Activated T-helper 17 cell treated with anti-CD3 and anti-CD28 coated beads, Interleukin-2, amount 50 U/mL, for 72 hours (primary cell): ENCODE measurements around the gene SEC22A. TPM values are rescaled to one million over a fixed set of nuclear protein-coding genes. Genes with fewer than 3 reads are reported as not detected.

Source experiments
- ATAC-seq: fragments of 150-1000 bp; cut with Tn5 transposase; replicated peaks from 2 replicates; pipeline ENCODE4 v1.10.0; 2021; ENCODE audit warnings: mild to moderate bottlenecking, moderate library complexity
- H3K27ac Mint-ChIP-seq: one replicate; pipeline ENCODE4 v1.8.0; 2022; ENCODE audit warnings: mixed read lengths
- H3K27me3 Mint-ChIP-seq: one replicate; pipeline ENCODE4 v1.8.0; 2022; ENCODE audit warnings: mixed read lengths
- H3K36me3 Mint-ChIP-seq: one replicate; pipeline ENCODE4 v1.8.0; 2022; ENCODE audit warnings: low read depth, mild to moderate bottlenecking, mixed read lengths
- H3K4me1 Mint-ChIP-seq: one replicate; pipeline ENCODE4 v1.8.0; 2022; ENCODE audit warnings: mixed read lengths
- H3K4me3 Mint-ChIP-seq: one replicate; pipeline ENCODE4 v1.8.0; 2022; ENCODE audit warnings: mild to moderate bottlenecking, mixed read lengths
- H3K9me3 Mint-ChIP-seq: one replicate; pipeline ENCODE4 v1.8.0; 2022; ENCODE audit warnings: mixed read lengths
- total RNA-seq, 2 donors: library from RNA; stranded (reverse); gene quantifications; one replicate each; pipeline ENCODE4 v1.2.3, GENCODE V29; 2022

Gene SEC22A
- total RNA-seq, 2 donors from 2014 or later, result 15.9 to 20.1 TPM

GRCh38 chr3:123163141-123163540, 38.6 kb upstream of the SEC22A start:
- H3K4me3 Mint-ChIP-seq, result no peak overlapping the region
- H3K36me3 Mint-ChIP-seq, result peaks cover 96% of the 10 kb centered on the region
- no peak overlapping the region for H3K27ac Mint-ChIP-seq
- ATAC-seq, result no peak
- peaks cover 4% of the 10 kb centered on the region for H3K9me3 Mint-ChIP-seq
- H3K27me3 Mint-ChIP-seq, result no peaks in the 10 kb centered on the region
- peaks cover 3% of the 10 kb centered on the region for H3K4me1 Mint-ChIP-seq

DNA sequence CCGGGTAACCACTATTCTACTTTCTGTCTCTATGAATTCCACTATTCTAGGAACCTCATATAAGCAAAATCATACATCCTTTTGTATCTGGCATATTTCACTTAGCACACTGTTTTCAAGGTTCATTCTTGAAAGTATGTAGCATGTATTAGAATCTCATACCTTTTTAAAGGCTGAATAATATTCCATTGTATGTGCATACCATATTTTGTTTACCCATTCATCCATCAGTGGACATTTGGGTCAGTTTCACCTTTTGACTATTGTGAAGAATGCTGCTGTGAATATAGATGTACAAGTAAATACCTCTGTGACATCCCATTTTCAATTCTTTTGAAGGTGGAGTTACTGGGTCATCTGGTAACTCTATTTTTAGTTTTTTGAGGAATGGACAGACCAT, 36.6 kb upstream of the SEC22A start:
- no peak overlapping the region for H3K27ac Mint-ChIP-seq
- H3K27me3 Mint-ChIP-seq, result no peaks in the 10 kb centered on the region
- peaks cover 4% of the 10 kb centered on the region for H3K9me3 Mint-ChIP-seq
- peaks cover 81% of the 10 kb centered on the region for H3K36me3 Mint-ChIP-seq
- ATAC-seq, result no peak
- no peaks in the 10 kb centered on the region for H3K4me1 Mint-ChIP-seq
- no peak overlapping the region for H3K4me3 Mint-ChIP-seq

DNA sequence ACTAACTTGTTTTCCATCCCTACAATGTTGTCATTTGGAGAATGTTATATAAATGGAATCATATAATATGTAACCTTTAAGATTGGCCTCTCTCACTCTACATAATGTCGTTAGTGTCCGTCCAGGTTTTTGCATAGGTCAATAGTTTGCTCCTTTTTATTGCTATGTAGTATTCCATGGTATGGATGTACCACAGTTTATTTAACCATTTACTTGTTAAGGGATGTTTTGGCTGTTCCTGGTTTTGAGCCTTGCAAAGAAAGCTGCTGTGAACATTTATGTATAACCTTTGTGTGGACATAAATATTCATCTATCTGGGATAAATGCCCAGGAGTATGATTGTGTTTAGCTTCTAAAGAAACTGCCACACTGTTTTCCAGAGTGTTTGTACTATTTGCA, 34.1 kb upstream of the SEC22A start:
- Mint-ChIP-seq H3K27me3 (no peaks in the 10 kb centered on the region), H3K4me1 (no peaks in the 10 kb centered on the region), H3K27ac (no peak overlapping the region), H3K36me3 (peaks cover 58% of the 10 kb centered on the region), H3K9me3 (peaks cover 4% of the 10 kb centered on the region), H3K4me3 (no peak overlapping the region)
- no peak for ATAC-seq

DNA sequence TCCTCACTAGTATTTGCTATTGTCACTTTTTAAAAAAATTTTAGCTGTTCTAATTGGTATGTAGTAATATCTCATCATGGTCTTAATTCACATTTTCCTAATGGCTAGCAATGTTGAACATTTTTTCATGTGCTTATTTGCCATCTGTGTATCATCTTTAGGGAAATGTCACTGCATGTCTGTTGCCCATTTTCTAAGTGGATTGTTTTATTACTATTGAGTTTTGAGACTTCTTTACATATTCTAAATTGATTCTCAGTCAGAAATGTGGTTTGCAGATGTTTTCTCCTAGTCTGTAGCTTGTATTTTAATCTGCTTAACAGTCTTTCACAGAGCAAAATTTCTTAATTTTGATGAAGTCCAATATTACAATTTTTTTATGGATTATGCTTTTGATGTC, 33.6 kb upstream of the SEC22A start:
- Mint-ChIP-seq H3K4me1 (no peaks in the 10 kb centered on the region), H3K4me3 (no peak overlapping the region), H3K9me3 (peaks cover 4% of the 10 kb centered on the region), H3K27ac (no peak overlapping the region), H3K27me3 (no peaks in the 10 kb centered on the region), H3K36me3 (peaks cover 53% of the 10 kb centered on the region)
- ATAC-seq, result no peak

DNA sequence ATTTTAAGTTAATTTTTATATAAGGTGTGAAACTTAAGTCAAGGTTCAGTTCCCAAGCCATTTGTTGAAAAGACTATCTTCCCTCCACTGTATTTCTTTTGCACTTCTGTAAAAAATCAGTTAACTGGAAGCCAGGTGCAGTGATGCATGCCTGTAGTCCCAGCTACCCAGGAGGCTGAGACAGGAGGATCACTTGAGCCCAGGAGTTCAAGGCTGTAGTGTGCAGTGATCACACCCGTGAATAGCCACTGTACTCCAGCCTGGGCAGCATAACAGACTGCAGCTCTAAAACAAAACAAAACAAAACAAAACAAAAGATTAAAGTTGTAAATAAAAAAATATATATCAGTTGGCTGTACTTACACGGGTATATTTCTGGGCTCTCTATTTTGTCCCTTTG, 33.1 kb upstream of the SEC22A start:
- Mint-ChIP-seq H3K4me3 (no peak overlapping the region), H3K36me3 (peaks cover 48% of the 10 kb centered on the region)

DNA sequence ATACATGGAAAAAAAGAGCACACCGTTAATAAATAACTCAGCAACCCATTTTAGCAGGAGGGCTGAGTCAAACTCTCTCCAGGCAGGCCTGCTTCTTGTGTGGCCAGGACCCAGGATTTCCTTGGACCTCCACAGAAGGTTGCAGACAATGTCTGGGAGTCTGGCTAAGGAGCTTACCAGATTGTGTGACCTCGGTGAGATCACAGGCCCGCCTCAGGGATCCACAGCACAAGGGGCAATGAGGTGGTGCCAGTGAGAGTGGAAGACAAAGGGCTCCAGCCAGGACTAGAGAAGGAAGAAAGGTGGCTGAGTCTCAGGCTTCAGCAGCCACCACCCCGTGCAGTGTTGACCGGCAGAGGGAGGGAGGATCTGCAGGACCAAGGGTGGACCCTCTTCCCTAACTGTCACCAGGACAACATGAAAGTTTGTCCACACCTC, 32.2 kb upstream of the SEC22A start:
- ATAC-seq, result no peak
- peaks cover 4% of the 10 kb centered on the region for H3K9me3 Mint-ChIP-seq

More for the DNA sequence above, 33.1 kb upstream of the SEC22A start:
- Mint-ChIP-seq H3K9me3 (peaks cover 4% of the 10 kb centered on the region), H3K27ac (no peak overlapping the region), H3K27me3 (no peaks in the 10 kb centered on the region), H3K4me1 (no peaks in the 10 kb centered on the region)
- ATAC-seq, result no peak

DNA sequence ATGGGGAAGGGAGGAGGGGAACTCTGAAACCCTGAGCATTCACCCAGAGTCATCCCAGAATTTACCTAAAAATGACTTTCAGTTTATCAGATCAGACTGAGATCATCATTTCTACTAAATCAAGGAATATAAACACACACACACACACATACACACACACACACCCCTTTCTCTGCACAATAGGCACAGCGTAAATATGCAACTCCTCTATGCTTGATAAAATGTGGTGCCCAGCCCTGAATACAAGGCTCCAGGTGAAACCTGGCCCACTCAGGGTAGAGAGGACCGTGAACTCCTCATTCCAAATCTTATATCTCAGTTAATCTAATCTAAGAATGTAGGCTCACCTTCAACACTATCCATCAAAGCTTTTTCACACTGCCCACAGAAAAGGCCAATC, 31.8 kb upstream of the SEC22A start:
- Mint-ChIP-seq H3K4me1 (no peaks in the 10 kb centered on the region), H3K36me3 (peaks cover 35% of the 10 kb centered on the region), H3K9me3 (peaks cover 3% of the 10 kb centered on the region), H3K27me3 (no peaks in the 10 kb centered on the region), H3K27ac (no peak overlapping the region), H3K4me3 (no peak overlapping the region)
- no peak for ATAC-seq

More for the DNA sequence above, 32.2 kb upstream of the SEC22A start:
- H3K4me1 Mint-ChIP-seq, result no peaks in the 10 kb centered on the region
- H3K27me3 Mint-ChIP-seq, result no peaks in the 10 kb centered on the region
- no peak overlapping the region for H3K4me3 Mint-ChIP-seq
- peaks cover 39% of the 10 kb centered on the region for H3K36me3 Mint-ChIP-seq
- no peak overlapping the region for H3K27ac Mint-ChIP-seq

DNA sequence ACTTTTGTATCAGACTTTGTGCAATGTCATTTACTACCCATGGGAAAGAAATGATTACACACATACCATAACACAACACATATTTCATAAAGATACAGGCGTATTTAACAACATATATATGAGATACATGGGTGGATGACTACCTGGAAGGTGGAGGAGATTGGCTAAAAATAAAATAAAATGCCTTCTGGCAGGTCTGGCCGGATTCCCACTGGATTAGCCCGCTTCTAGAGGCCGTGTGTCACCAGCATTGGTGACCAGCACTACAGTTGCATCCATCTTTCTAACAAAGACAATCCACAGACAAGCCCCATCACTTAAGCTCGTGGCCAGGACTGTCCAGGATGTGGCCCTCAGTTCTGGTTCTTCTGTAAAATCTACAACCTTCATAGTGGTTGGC, 21.0 kb upstream of the SEC22A start:
- no peaks in the 10 kb centered on the region for H3K27me3 Mint-ChIP-seq
- H3K4me1 Mint-ChIP-seq, result no peaks in the 10 kb centered on the region
- H3K9me3 Mint-ChIP-seq, result peaks cover 5% of the 10 kb centered on the region
- H3K27ac Mint-ChIP-seq, result no peak overlapping the region
- ATAC-seq, result no peak
- H3K4me3 Mint-ChIP-seq, result no peak overlapping the region
- peaks cover 4% of the 10 kb centered on the region for H3K36me3 Mint-ChIP-seq

GRCh38 chr3:123186695-123187094, 15.0 kb upstream of the SEC22A start:
- Mint-ChIP-seq H3K27ac (no peak overlapping the region), H3K4me3 (no peak overlapping the region)

DNA sequence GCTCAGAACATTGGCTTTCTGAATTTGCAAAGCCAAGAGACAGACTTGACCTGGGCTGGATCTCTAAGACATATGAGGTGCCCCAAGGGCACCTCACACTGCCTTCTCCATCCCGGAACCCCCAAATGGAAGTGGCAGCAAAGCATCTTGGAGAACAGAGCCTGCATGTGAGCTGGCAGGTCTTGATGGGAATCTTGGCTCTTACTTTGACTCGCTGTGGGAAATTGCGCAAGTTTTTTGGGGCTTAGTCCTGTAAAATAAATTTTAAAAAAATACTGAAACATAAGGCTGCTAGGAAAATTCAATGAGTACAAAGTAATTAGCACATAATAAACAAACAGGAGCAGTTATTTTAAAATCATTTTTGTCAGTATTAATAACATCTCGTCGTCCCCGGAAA, 13.7 kb upstream of the SEC22A start:
- H3K9me3 Mint-ChIP-seq, result no peaks in the 10 kb centered on the region
- no peak for ATAC-seq
- H3K27me3 Mint-ChIP-seq, result peaks cover 4% of the 10 kb centered on the region

More at GRCh38 chr3:123186695-123187094, 15.0 kb upstream of the SEC22A start:
- no peak for ATAC-seq
- Mint-ChIP-seq H3K36me3 (no peaks in the 10 kb centered on the region), H3K4me1 (no peaks in the 10 kb centered on the region), H3K9me3 (peaks cover 5% of the 10 kb centered on the region), H3K27me3 (peaks cover 4% of the 10 kb centered on the region)

DNA sequence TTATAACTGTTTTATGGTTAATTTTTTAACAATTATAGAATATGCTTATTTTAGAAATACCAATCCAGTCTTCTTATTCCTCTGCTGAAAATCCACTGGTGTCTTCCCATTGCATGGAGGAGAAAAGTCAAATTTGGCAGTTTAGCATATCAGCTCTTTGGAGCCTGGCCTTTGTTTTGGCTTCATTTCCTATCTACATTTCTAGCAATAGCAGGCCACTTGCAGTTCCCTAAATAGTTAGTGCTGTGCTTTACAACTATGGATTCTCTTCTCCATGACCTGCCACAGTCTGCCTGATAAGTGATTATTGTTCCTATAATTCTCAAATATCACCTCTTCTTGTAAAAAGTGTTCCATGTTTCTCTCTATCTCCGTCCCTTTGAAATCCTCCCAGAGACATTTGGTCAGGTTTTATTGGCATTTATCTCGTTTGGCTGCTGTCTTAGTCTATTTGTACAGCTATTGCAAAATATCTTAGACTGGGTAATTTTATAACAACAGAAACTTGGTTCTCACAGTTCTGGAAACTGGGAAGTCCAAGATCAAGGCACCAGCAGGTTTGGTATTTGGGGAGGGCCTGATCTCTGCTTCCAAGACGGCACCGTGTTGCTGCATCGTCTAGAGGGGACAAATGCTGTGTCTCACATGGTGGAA, 8.2 kb upstream of the SEC22A start:
- H3K36me3 Mint-ChIP-seq, result no peaks in the 10 kb centered on the region
- H3K4me3 Mint-ChIP-seq, result no peak overlapping the region
- no peak overlapping the region for H3K27ac Mint-ChIP-seq
- no peaks in the 10 kb centered on the region for H3K9me3 Mint-ChIP-seq
- H3K4me1 Mint-ChIP-seq, result no peaks in the 10 kb centered on the region
- ATAC-seq, result no peak
- H3K27me3 Mint-ChIP-seq, result no peaks in the 10 kb centered on the region

More for the DNA sequence above, 13.7 kb upstream of the SEC22A start:
- H3K4me1 Mint-ChIP-seq, result no peaks in the 10 kb centered on the region
- H3K4me3 Mint-ChIP-seq, result no peak overlapping the region
- H3K36me3 Mint-ChIP-seq, result no peaks in the 10 kb centered on the region
- no peak overlapping the region for H3K27ac Mint-ChIP-seq

DNA sequence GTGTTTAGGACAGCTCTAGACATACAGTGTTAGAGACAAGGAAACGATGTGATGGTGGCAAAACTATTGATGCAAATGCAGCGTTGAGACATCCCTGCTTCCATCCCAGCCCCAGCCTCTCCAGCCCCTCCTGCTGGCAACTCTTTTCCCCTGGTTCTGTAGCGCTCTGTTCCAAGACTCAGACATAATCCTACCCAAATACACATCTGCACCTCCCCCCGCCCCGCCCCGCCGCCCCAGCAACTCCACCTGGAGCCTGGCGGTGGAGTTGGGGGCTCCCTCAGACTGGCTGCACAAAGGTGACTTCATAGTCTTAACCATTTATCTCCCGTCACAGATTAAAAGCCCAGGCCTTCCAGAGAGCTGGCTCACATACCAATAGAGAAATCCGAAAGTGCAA, 7.2 kb upstream of the SEC22A start:
- no peaks in the 10 kb centered on the region for H3K9me3 Mint-ChIP-seq
- H3K36me3 Mint-ChIP-seq, result no peaks in the 10 kb centered on the region
- H3K4me1 Mint-ChIP-seq, result no peaks in the 10 kb centered on the region
- no peak overlapping the region for H3K4me3 Mint-ChIP-seq
- H3K27me3 Mint-ChIP-seq, result no peaks in the 10 kb centered on the region
- H3K27ac Mint-ChIP-seq, result no peak overlapping the region
- no peak for ATAC-seq

GRCh38 chr3:123198372-123198771, 3.4 kb upstream of the SEC22A start:
- ATAC-seq, result no peak
- Mint-ChIP-seq H3K4me3 (no peak overlapping the region), H3K27me3 (no peaks in the 10 kb centered on the region), H3K9me3 (no peaks in the 10 kb centered on the region), H3K4me1 (peaks cover 10% of the 10 kb centered on the region), H3K36me3 (no peaks in the 10 kb centered on the region), H3K27ac (no peak overlapping the region)

- Mint-ChIP-seq H3K27ac (peak overlapping the region; percentile 97), H3K4me1 (peaks cover 10% of the 10 kb centered on the region), H3K36me3 (peaks cover 5% of the 10 kb centered on the region), H3K9me3 (no peaks in the 10 kb centered on the region), H3K27me3 (no peaks in the 10 kb centered on the region), H3K4me3 (peak overlapping the region; percentile 95)
- no peak for ATAC-seq
Observed at GRCh38 chr3:123201223-123201556, 553 bp upstream of the SEC22A start.

DNA sequence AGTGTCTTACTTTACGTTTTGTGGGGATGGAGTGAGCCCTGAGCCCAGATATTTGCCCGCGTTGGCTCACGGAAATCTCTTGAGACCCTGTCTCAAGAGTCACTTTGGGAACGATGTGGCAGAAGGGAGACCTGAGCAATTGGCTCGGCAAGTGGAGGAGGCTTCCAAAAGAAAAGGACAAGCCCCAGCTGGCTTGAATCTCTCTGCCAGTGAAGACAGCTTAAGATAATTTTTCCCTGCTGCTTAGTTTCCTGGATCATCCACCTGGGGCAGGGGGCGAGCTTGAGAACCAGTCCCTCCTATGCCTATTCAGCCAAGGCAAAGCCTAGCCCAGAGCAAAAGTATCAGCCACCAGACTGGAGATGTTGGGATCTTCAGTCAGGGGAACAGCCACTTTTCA, 708 bp downstream of the SEC22A start:
- Mint-ChIP-seq H3K9me3 (no peaks in the 10 kb centered on the region), H3K36me3 (peaks cover 6% of the 10 kb centered on the region), H3K4me1 (peaks cover 10% of the 10 kb centered on the region), H3K27me3 (no peaks in the 10 kb centered on the region), H3K4me3 (peak overlapping the region; percentile 95), H3K27ac (peak overlapping the region; percentile 97)
- ATAC-seq, result no peak

DNA sequence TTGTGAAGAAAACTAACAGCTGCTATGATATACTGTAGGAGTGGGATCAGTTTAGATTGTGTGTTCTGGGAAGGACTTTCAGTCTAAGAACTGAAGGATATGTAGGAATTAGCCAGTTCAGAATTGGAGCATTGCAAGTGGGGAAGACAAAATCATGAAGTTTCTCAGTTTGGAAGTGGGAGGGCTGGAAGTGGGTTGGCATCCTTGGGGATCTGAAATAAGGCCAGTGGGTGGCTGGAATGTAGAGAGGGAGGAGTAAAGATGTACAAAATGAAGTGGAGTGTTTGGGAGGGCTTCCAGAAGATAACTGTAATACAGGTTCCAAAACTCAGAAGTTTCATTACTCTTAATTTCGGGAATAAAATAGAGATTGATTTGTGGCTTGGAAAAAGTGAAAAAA, 17.2 kb downstream of the SEC22A start:
- Mint-ChIP-seq H3K4me1 (peaks cover 18% of the 10 kb centered on the region), H3K9me3 (no peaks in the 10 kb centered on the region), H3K27me3 (no peaks in the 10 kb centered on the region), H3K27ac (no peak overlapping the region), H3K4me3 (no peak overlapping the region), H3K36me3 (peaks cover 66% of the 10 kb centered on the region)
- ATAC-seq, result no peak
